D721Med (cell line): ENCODE results near the gene TPO.
"Not testable (repeated sequence)": the region's sequence is repeated elsewhere in the genome, so short reads cannot be mapped to it uniquely, and the experiment has no call there.

Experiments
- DNase-seq: peaks from one replicate; pipeline ENCODE4 v3.0.0; 2011; ENCODE audit warnings: low spot score; ENCODE audit not compliant: insufficient read length
- FAIRE-seq: peaks from 2 replicates; lab custom pipeline; 2011; peaks lifted over from hg19 to GRCh38; lab: Jason Lieb, UNC
- TF ChIP-seq, protein P1 (sequence below): IDR thresholded peaks from 2 replicates; pipeline ENCODE4 v1.5.1; 2012; ENCODE audit warnings: mild to moderate bottlenecking, control low read depth; ENCODE audit not compliant: insufficient read depth; ENCODE audit errors: missing control alignments

Gene TPO

DNA sequence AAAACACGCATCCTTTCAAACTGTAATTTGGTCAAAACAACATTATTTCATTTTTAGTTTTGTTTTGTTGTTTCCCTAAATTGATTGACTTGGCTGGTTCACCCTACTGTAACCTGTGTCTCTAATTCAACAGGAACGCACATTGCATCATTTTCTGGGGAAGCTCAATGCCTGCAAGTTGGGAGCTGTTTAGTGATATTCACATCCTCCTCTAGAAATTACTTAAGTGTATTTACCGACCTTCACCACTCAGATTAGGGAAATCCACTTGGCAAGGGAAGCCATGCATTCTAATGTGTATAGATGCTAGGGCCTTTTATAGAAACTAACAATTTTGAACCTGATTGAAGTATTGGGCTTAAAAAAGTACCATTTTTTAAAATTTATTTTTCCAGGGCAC lies 7.3 kb upstream of the TPO start:
- FAIRE-seq (no peak), DNase-seq (no peak)
- TF ChIP-seq, protein P1, sequence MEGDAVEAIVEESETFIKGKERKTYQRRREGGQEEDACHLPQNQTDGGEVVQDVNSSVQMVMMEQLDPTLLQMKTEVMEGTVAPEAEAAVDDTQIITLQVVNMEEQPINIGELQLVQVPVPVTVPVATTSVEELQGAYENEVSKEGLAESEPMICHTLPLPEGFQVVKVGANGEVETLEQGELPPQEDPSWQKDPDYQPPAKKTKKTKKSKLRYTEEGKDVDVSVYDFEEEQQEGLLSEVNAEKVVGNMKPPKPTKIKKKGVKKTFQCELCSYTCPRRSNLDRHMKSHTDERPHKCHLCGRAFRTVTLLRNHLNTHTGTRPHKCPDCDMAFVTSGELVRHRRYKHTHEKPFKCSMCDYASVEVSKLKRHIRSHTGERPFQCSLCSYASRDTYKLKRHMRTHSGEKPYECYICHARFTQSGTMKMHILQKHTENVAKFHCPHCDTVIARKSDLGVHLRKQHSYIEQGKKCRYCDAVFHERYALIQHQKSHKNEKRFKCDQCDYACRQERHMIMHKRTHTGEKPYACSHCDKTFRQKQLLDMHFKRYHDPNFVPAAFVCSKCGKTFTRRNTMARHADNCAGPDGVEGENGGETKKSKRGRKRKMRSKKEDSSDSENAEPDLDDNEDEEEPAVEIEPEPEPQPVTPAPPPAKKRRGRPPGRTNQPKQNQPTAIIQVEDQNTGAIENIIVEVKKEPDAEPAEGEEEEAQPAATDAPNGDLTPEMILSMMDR = no peak

DNA sequence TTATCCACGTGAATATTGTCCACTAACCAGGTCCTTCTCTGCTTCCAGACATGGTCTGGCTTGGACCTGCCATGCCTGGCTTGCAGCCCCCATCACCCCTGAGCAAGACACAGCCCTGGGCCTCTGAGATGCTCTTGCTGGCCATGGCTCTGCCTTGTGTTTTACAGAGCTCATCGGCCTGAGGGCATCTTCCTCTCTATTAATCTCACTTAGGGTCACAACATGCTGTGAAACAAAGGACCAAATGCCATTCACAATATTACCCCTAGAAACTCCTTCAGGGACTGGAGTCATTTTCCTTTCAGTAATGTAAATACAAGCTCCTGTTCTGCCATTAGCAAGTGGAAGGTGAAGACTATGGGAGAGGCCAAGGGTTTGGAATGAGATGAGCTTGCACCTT lies 6.8 kb upstream of the TPO start:
- no peak for FAIRE-seq
- TF ChIP-seq, protein P1 = no peak
- no peak for DNase-seq

DNA sequence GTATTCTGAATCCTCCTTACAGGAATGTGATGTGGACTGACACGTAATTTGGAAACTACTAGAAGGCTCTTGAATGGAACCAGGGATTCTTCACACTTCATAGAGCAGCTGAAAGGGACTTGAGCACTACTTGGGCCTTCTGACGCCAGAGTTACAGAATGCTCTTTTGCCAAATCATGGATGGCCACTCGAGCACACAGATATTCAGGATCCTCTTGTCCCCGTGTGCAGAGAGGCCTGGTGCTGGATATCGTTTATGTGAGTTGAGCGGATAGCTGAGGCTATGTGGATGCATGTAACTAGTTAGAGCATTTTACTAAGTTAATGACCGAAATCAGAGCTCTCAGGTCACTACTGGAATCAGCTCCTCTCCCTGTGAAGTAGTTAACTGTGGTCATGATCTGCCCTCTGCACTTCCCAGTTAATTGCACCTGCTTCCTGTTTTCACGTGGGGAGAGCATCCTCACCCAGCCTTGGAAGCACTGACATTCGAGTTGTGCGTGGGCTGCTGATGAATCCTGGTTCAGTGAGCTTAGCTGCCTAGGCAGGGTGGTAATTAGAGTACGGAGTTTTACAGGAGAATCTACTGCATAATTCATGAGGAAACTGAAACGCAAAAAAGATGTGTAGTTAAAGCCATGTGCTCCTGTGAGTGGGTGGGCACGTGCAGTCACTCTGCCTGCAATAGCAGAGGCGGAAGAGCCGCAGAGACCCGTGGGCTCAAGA lies 5.2 kb upstream of the TPO start:
- DNase-seq (no peak), FAIRE-seq (no peak)
- TF ChIP-seq, protein P1 = no peak

DNA sequence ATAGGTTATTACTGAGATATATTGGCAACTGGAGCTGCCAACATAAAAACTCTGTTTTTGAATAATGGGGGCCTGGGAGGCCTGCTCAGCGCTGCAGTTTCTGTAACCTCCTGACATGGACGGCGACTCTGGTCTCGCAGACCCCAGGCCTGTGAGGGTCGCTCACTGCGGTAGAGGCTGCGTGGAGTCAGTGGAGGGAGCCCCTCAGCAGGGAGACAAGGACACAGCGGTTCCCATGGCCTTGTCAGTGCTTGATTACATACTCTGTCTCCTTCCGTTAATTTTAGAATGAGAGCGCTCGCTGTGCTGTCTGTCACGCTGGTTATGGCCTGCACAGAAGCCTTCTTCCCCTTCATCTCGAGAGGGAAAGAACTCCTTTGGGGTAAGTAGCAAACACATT lies 858 bp downstream of the TPO start:
- DNase-seq (no peak), FAIRE-seq (no peak)
- TF ChIP-seq, protein P1 = no peak

DNA sequence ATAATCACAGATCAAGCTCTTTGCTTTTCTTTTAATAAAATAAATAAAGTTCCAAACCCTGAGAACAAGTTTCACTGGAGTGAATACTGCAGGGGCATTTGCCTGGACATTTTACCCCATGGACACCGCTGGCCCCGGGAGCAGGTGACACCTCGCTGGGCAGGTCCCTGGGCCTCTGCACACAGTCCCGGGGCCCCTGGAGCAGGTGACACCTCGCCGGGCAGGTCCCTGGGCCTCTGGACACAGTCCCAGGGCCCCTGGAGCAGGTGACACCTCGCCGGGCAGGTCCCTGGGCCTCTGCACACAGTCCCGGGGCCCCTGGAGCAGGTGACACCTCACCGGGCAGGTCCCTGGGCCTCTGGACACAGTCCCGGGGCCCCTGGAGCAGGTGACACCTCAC lies 1.6 kb downstream of the TPO start:
- FAIRE-seq, DNase-seq: not testable (repeated sequence)

DNA sequence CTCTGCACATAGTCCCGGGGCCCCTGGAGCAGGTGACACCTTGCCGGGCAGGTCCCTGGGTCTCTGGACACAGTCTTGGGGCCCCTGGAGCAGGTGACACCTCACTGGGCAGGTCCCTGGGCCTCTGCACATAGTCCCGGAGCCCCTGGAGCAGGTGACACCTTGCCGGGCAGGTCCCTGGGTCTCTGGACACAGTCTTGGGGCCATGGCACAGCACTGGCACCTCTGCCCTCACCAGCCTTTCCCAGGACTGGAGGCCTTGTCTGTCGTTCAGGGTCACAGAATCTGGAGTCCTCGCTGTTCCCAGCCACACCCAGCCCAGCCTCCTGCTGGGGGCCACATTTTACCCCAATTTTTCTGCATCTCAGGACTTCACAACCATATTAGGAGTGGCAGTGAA lies 2.2 kb downstream of the TPO start:
- FAIRE-seq = no peak
- TF ChIP-seq, protein P1 = no peak
- no peak for DNase-seq

DNA sequence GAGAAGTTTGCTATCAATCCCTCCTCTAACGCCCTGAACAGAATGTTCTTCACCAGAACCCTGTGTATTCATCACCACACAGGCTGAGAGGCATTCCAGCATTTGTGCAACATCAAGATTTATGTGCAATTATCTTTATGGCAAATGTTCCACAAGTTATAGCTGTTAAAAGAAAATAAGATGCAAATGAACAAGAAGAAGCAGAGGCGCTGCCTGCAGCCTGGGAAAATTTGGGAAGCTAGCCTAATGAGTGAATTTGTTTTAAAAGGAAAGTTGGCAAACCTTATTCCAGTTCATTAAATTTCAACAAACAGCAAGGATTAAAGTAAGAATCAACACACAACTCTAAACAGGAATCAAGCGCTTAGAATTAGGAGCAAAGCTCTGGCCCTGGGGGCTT lies 5.3 kb downstream of the TPO start:
- FAIRE-seq (no peak), DNase-seq (no peak)
- TF ChIP-seq, protein P1 = no peak
